ES-I3 (cell line): Measurements from ENCODE around the gene SH3BGRL.

Experiments used
- H3K36me3 ChIP-seq: 2 replicates; pipeline ENCODE4 v1.6.1; 2013; ENCODE audit warnings: mild to moderate bottlenecking, low read length, control low read depth, moderate library complexity; ENCODE audit not compliant: insufficient read depth
- H3K4me1 ChIP-seq: 2 replicates; pipeline ENCODE4 v1.6.1; 2013; ENCODE audit warnings: mild to moderate bottlenecking, control low read depth, low read length; ENCODE audit not compliant: insufficient read depth
- H3K9ac ChIP-seq: 2 replicates; pipeline ENCODE4 v1.6.1; 2013; ENCODE audit warnings: low read depth, mild to moderate bottlenecking, low read length, moderate library complexity
- H3K9me3 ChIP-seq: 2 replicates; pipeline ENCODE4 v1.6.1; 2013; ENCODE audit warnings: mild to moderate bottlenecking, low read length, moderate library complexity; ENCODE audit not compliant: control insufficient read depth, insufficient read depth

Gene SH3BGRL

DNA sequence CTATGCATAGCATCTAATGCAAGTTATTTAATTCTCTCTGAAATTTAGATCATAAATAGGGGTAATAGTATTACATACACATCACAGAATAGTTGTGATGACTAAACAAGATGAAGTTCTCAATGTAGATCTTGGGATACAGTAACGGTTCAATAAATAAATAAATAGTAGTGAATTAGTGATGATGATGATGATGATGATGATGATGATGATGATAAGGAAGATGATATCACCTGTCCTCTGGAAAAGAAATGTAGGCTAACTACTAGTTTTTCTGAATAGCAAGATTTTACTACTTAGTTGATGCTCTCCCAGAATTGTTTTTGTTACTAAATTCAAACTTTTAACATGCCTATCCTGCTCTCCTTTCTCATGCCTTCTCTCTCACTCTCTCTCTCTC is 30.3 kb downstream of the SH3BGRL start:
- 0 out of 2 replicates have a peak, but pooled peaks cover 3% of the 10 kb centered on the region for H3K36me3 ChIP-seq
- no peaks in the 10 kb centered on the region for H3K9me3 ChIP-seq
- no peak overlapping the region for H3K9ac ChIP-seq
- H3K4me1 ChIP-seq: no peaks in the 10 kb centered on the region; the same call in 1 of the 2 replicates

- Histone ChIP-seq H3K36me3 (0 out of 2 replicates have a peak, but pooled peaks cover 4% of the 10 kb centered on the region), H3K4me1 (no peaks in the 10 kb centered on the region), H3K9ac (no peak overlapping the region), H3K9me3 (no peaks in the 10 kb centered on the region)
Observed at GRCh38 chrX:81237516-81237915, 35.6 kb downstream of the SH3BGRL start.

GRCh38 chrX:81238166-81238565 is 36.3 kb downstream of the SH3BGRL start:
- Histone ChIP-seq H3K9ac (no peak overlapping the region), H3K4me1 (no peaks in the 10 kb centered on the region), H3K9me3 (no peaks in the 10 kb centered on the region), H3K36me3 (0 out of 2 replicates have a peak, but pooled peaks cover 4% of the 10 kb centered on the region)

DNA sequence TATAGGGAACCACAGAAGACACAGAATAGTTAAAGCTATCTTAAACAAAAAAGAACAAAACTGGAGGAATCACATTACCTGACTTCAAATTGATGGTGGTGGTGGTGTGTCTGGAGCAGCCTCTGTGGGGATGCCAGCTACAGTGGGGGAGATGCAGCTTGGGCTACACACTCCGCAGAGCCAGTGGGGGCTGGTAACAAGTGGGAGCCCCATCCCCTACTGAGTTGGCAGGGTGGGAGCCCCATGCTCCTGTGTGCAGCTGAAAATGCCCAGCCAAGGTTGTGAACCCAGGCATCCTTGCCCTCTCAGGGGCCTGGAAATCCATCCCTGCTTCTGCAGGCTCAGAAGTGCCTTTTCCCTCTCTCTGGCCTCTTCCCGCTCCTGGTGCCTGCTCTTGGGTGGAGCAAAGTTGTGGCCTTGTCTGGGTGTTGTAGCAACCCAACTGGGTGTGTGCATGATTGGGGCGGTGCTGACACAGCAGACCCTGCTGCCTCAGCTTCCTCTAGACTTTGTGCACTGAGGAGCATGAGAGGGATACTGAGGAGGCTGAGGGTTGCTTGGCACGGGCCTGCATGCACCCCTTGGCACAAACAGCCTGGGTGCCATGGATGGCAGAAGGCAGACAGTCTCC is 38.9 kb downstream of the SH3BGRL start:
- 0 out of 2 replicates have a peak, but pooled peaks cover 4% of the 10 kb centered on the region for H3K36me3 ChIP-seq
- H3K9me3 ChIP-seq: no peaks in the 10 kb centered on the region

GRCh38 chrX:81241753-81242152 is 39.9 kb downstream of the SH3BGRL start:
- no peaks in the 10 kb centered on the region for H3K4me1 ChIP-seq
- 0 out of 2 replicates have a peak, but pooled peaks cover 4% of the 10 kb centered on the region for H3K36me3 ChIP-seq
- H3K9ac ChIP-seq: no peak overlapping the region
- no peaks in the 10 kb centered on the region for H3K9me3 ChIP-seq

More for the DNA sequence above, 38.9 kb downstream of the SH3BGRL start:
- Histone ChIP-seq H3K9ac (no peak overlapping the region), H3K4me1 (no peaks in the 10 kb centered on the region)

DNA sequence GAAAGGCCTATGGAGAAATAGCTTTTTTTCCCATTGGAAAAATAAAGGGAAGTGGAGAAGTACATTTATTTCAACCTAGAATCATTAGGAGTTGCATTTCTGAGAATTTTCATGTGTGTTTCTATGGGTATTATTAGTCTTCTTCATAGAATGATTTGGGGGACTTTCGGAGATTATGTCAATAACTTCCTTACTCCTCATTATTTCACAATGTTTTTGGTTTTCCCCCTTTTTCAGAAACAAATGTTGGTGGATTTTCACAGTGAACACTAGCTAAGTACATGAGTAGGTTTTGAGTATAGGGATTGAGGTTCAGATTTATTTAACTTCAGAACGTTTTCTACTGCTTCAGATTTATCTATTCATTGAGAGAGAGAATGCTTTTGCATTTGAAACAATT is 54.0 kb downstream of the SH3BGRL start:
- Histone ChIP-seq H3K4me1 (peaks cover 21% of the 10 kb centered on the region), H3K9ac (no peak overlapping the region), H3K9me3 (no peaks in the 10 kb centered on the region), H3K36me3 (no peaks in the 10 kb centered on the region)

- H3K9ac ChIP-seq: no peak overlapping the region
- no peaks in the 10 kb centered on the region for H3K9me3 ChIP-seq
- peaks cover 37% of the 10 kb centered on the region for H3K4me1 ChIP-seq
- no peaks in the 10 kb centered on the region for H3K36me3 ChIP-seq
Observed at GRCh38 chrX:81257817-81258216, 55.9 kb downstream of the SH3BGRL start.

GRCh38 chrX:81259020-81259713 is 57.3 kb downstream of the SH3BGRL start:
- no peaks in the 10 kb centered on the region for H3K36me3 ChIP-seq
- H3K9me3 ChIP-seq: no peaks in the 10 kb centered on the region
- H3K9ac ChIP-seq: no peak overlapping the region
- peaks cover 38% of the 10 kb centered on the region for H3K4me1 ChIP-seq

GRCh38 chrX:81259714-81260395 is 58.0 kb downstream of the SH3BGRL start:
- Histone ChIP-seq H3K36me3 (no peaks in the 10 kb centered on the region), H3K4me1 (peaks cover 41% of the 10 kb centered on the region), H3K9ac (no peak overlapping the region), H3K9me3 (no peaks in the 10 kb centered on the region)

DNA sequence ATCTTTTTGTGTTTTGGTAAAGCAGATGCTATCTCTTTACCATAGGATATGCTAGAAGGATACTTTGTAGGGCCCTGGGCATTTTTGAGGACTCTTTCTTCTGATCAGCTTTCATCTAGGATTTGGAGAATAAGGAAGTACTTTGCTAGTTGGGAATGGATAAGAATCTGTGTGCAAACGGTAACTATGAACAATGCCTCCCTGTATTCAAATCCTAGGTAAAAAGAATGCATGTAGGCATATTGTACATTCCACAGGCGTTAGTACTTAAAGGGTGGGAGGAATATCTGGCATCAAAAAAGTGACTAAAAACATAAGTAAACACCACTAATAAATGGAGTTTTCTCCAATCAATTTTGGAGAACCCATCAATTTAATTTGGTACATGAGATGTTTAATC is 59.7 kb downstream of the SH3BGRL start:
- Histone ChIP-seq H3K36me3 (no peaks in the 10 kb centered on the region), H3K4me1 (peaks cover 41% of the 10 kb centered on the region), H3K9ac (no peak overlapping the region), H3K9me3 (no peaks in the 10 kb centered on the region)

DNA sequence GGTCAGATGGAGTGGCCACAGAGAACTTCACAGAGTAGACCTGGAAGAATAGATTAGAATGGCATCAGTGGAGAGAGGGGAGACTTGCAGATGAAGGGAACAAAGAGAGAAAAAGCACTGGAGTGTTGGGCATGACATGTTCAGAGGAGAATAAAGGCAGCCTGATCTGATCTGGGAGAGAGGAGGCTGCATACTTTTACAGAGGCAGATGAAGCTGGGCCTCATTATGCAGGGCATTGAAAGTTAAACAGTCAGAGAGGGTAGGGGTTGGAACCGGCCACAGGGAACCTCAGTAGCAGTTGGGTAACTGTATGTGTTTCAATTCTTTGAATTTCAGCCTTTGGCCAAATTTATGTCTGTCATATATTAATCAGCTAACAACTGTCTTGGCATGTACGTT is 61.2 kb downstream of the SH3BGRL start:
- no peak overlapping the region for H3K9ac ChIP-seq
- peaks cover 40% of the 10 kb centered on the region for H3K4me1 ChIP-seq
- no peaks in the 10 kb centered on the region for H3K9me3 ChIP-seq
- H3K36me3 ChIP-seq: no peaks in the 10 kb centered on the region

GRCh38 chrX:81278616-81279015 is 76.7 kb downstream of the SH3BGRL start:
- Histone ChIP-seq H3K36me3 (no peaks in the 10 kb centered on the region), H3K4me1 (peaks cover 8% of the 10 kb centered on the region), H3K9me3 (no peaks in the 10 kb centered on the region), H3K9ac (no peak overlapping the region)

- H3K9me3 ChIP-seq: no peaks in the 10 kb centered on the region
- no peaks in the 10 kb centered on the region for H3K36me3 ChIP-seq
- no peak overlapping the region for H3K9ac ChIP-seq
- peaks cover 8% of the 10 kb centered on the region for H3K4me1 ChIP-seq
Observed at GRCh38 chrX:81280148-81280547, 78.2 kb downstream of the SH3BGRL start.

- Histone ChIP-seq H3K36me3 (no peaks in the 10 kb centered on the region), H3K4me1 (no peaks in the 10 kb centered on the region), H3K9me3 (no peaks in the 10 kb centered on the region; the same call in none of the 2 replicates), H3K9ac (no peak overlapping the region)
Observed at GRCh38 chrX:81286075-81286474, 84.2 kb downstream of the SH3BGRL start.

- H3K9ac ChIP-seq: no peak overlapping the region
- H3K4me1 ChIP-seq: no peaks in the 10 kb centered on the region
- no peaks in the 10 kb centered on the region for H3K36me3 ChIP-seq
- H3K9me3 ChIP-seq: peaks cover 4% of the 10 kb centered on the region
Observed at GRCh38 chrX:81286608-81287007, 84.7 kb downstream of the SH3BGRL start.
